PFSK-1 (cell line): ENCODE data around the gene MT1M.

Experiments used
- FOXP2 ChIP-seq: optimal IDR thresholded peaks from 2 replicates; pipeline ENCODE3; 2011; ENCODE audit warnings: borderline replicate concordance, control low read depth, inconsistent platforms; ENCODE audit not compliant: insufficient read depth; ENCODE audit errors: extremely low read length, extremely low read depth
- POLR2AphosphoS5 ChIP-seq: IDR thresholded peaks from 2 replicates; pipeline ENCODE4 v1.6.1; 2012; ENCODE audit warnings: low read depth, mild to moderate bottlenecking, control low read depth, low read length, moderate library complexity
- REST ChIP-seq, 2 experiments: IDR thresholded peaks; 2 replicates each; pipeline versions ENCODE4 v1.6.1 to v1.8.0; 2011 to 2012; ENCODE audit warnings: low read depth in 2 of 2, low read length in 2 of 2, control low read depth in 1 of 2, inconsistent platforms in 1 of 2, mild to moderate bottlenecking in 1 of 2, moderate library complexity in 1 of 2; ENCODE audit not compliant: insufficient read depth in 1 of 2
- SIN3A ChIP-seq: IDR thresholded peaks from 2 replicates; pipeline ENCODE4 v1.6.1; 2012; ENCODE audit warnings: mild to moderate bottlenecking, low read length, moderate library complexity, borderline replicate concordance; ENCODE audit not compliant: insufficient read depth
- TAF1 ChIP-seq: IDR thresholded peaks from 2 replicates; pipeline ENCODE4 v1.6.1; 2012; ENCODE audit warnings: low read length, control low read depth, borderline replicate concordance; ENCODE audit not compliant: insufficient read depth

The MT1M gene

GRCh38 chr16:56675685-56676210 lies 43.3 kb downstream of the MT1M start:
- no peak for TF ChIP-seq REST (IDR thresholded peaks at IDR 0.05; ENCODE audit: insufficient read depth in 1 of 2, low read depth in 2 of 2, low read length in 2 of 2)
- TF ChIP-seq FOXP2, result no peak
- no peak for TF ChIP-seq POLR2AphosphoS5
- no peak for TF ChIP-seq TAF1
- no peak for TF ChIP-seq SIN3A

- TF ChIP-seq FOXP2, result no peak
Observed at GRCh38 chr16:56677474-56677873, 45.0 kb downstream of the MT1M start.

GRCh38 chr16:56679078-56679730 lies 46.7 kb downstream of the MT1M start:
- TF ChIP-seq TAF1, result no peak

GRCh38 chr16:56679818-56680217 lies 47.4 kb downstream of the MT1M start:
- TF ChIP-seq SIN3A (no peak), POLR2AphosphoS5 (no peak), FOXP2 (no peak), REST (IDR thresholded peaks at IDR 0.05; ENCODE audit: insufficient read depth in 1 of 2, low read depth in 2 of 2, low read length in 2 of 2) (no peak), TAF1 (no peak)

- TF ChIP-seq TAF1, result no peak
- TF ChIP-seq REST (IDR thresholded peaks at IDR 0.05; ENCODE audit: insufficient read depth in 1 of 2, low read depth in 2 of 2, low read length in 2 of 2), result no peak
- TF ChIP-seq SIN3A, result no peak
- peak; percentile 68 for TF ChIP-seq POLR2AphosphoS5
Observed at GRCh38 chr16:56681939-56682702, 49.7 kb downstream of the MT1M start, which contains the start of gene MT1X. Gene MT1X, plus strand, starts transcription at chr16:56682470. Its CDS starts 71 bp downstream, at chr16:56682541.

GRCh38 chr16:56682703-56683397 lies 50.4 kb downstream of the MT1M start:
- TF ChIP-seq POLR2AphosphoS5 (no peak), TAF1 (no peak), FOXP2 (no peak), REST (IDR thresholded peaks at IDR 0.05; ENCODE audit: insufficient read depth in 1 of 2, low read depth in 2 of 2, low read length in 2 of 2) (no peak), SIN3A (no peak)
